Measurements from ENCODE around the gene CLRN2. TPM values are rescaled to one million over a fixed set of nuclear protein-coding genes. Genes with fewer than 3 reads are reported as not detected.

CLRN2 gene
- total and polyA plus RNA-seq, 2 of the 4 experiments (the other 2 are of a cell fraction) = not detected

GRCh38 chr4:17512973-17513665 is 1.8 kb upstream of the CLRN2 start:
- no peak overlapping the region for H2BK20ac ChIP-seq (ENCODE audit: low read depth, low read length)
- no peak overlapping the region for H2AK5ac ChIP-seq (ENCODE audit: low read depth, low read length)
- H3K23ac ChIP-seq (ENCODE audit: low read depth, low read length) = no peak overlapping the region
- CTCF ChIA-PET = interaction anchor here (0.6 to 0.8 kb wide), 2 partner anchors 41 to 1253 kb away, joined by 3 to 9 read pairs; no protein-coding TSS in a partner anchor
- in situ Hi-C loops (cut with MboI; ENCODE audit: low sequenced_read_pairs) = no loop called here
- H4K8ac ChIP-seq (ENCODE audit: low read depth in 2 of 2, low read length in 2 of 2) = no peak overlapping the region
- no peak overlapping the region for H2BK120ac ChIP-seq (ENCODE audit: low read depth, low read length)
- no peak overlapping the region for H3K27ac ChIP-seq (ENCODE audit: insufficient read depth, low read length)
- no peak overlapping the region for H3K4ac ChIP-seq (ENCODE audit: low read depth, low read length)
- peaks cover 3% of the 10 kb centered on the region; the same call in 1 of the 2 replicates for H3K9me1 ChIP-seq (ENCODE audit: insufficient read depth, low read length)
- H3K36me3 ChIP-seq (ENCODE audit: control insufficient read depth, insufficient read depth, low read length) = peaks cover 3% of the 10 kb centered on the region; the same call in 1 of the 2 replicates
- no peaks in the 10 kb centered on the region for H3K9me3 ChIP-seq (ENCODE audit: control insufficient read depth, insufficient read depth, low read length)
- H4K5ac ChIP-seq (ENCODE audit: low read depth, low read length) = no peak overlapping the region
- ATAC-seq (ENCODE audit: low read depth) = no peak
- H2AK9ac ChIP-seq (replicated peaks; ENCODE audit: low read depth, low read length, poor library complexity) = no peak overlapping the region
- no peak overlapping the region for H3K4me2 ChIP-seq (ENCODE audit: low read depth, low read length)
- TF ChIP-seq MAFK (IDR thresholded peaks at IDR 0.05; ENCODE audit: low read depth, low read length) (no peak), FOS (IDR thresholded peaks at IDR 0.05; ENCODE audit: low read depth, low read length) (no peak), CHD1 (IDR thresholded peaks at IDR 0.05; ENCODE audit: low read depth, low read length) (no peak), POLR2A (IDR thresholded peaks at IDR 0.05; ENCODE audit: low read depth, low read length) (no peak), MXI1 (IDR thresholded peaks at IDR 0.05; ENCODE audit: borderline replicate concordance, low read depth, low read length) (no peak), CTCF (conservative IDR thresholded peaks at IDR 0.05; ENCODE audit: low read depth, low read length) (no peak)
- H3K4me1 ChIP-seq (ENCODE audit: control insufficient read depth, insufficient read depth, low read length) = peaks cover 2% of the 10 kb centered on the region; the same call in 1 of the 2 replicates
- intact Hi-C loops (cut with micrococcal nuclease) = no loop called here
- H3K27me3 ChIP-seq (ENCODE audit: control insufficient read depth, insufficient read depth, low read length) = peaks cover 25% of the 10 kb centered on the region
- WGBS, 2 experiments (ENCODE audit: extremely low coverage in 2 of 2, insufficient read length in 1 of 2) = no CpG with 5 or more reads among the region's 5 CpGs
- H3K4me3 ChIP-seq (ENCODE audit: insufficient read depth, low read depth, low read length) = no peak overlapping the region
- no peaks in the 10 kb centered on the region for H4K20me1 ChIP-seq (ENCODE audit: insufficient read depth, low read length)
- H4K91ac ChIP-seq (ENCODE audit: insufficient read depth, low read depth, low read length) = no peak overlapping the region
- H2BK5ac ChIP-seq (ENCODE audit: low read depth, low read length, poor library complexity, severe bottlenecking) = no peak overlapping the region
- H3K9ac ChIP-seq (ENCODE audit: low read depth, low read length) = no peak overlapping the region
- H3K18ac ChIP-seq (ENCODE audit: low read depth, low read length) = no peak overlapping the region
- no peak overlapping the region for H3K56ac ChIP-seq (ENCODE audit: extremely low read depth, insufficient read depth, low read length)
- DNase-seq = no peak
- H3K79me1 ChIP-seq (ENCODE audit: low read depth in 1 of 2, low read length in 2 of 2) = peaks cover 11 to 21% of the 10 kb centered on the region in 2 experiments
- dilution Hi-C loops (cut with HindIII; ENCODE audit: low sequenced_read_pairs, unreplicated experiment) = no loop called here
- POLR2A ChIA-PET (ENCODE audit: unreplicated experiment) = no interaction called here
- no TSS peak for BruUV-seq (replicated peaks)
- no peak overlapping the region for H3K14ac ChIP-seq (replicated peaks; ENCODE audit: low read depth, low read length)
- no peak overlapping the region for H2BK15ac ChIP-seq (ENCODE audit: low read depth, low read length)
- H2AFZ ChIP-seq (replicated peaks; ENCODE audit: low read length, poor library complexity) = no peak overlapping the region
